ENCODE data around the gene LYRM1. TPM values are rescaled to one million over a fixed set of nuclear protein-coding genes. Genes with fewer than 3 reads are reported as not detected.

The LYRM1 gene
- total and polyA plus RNA-seq, 2 of the 8 experiments (the other 6 are each of a cell fraction or from before 2014, with no cell fraction given): 11.6 to 13.4 TPM

DNA sequence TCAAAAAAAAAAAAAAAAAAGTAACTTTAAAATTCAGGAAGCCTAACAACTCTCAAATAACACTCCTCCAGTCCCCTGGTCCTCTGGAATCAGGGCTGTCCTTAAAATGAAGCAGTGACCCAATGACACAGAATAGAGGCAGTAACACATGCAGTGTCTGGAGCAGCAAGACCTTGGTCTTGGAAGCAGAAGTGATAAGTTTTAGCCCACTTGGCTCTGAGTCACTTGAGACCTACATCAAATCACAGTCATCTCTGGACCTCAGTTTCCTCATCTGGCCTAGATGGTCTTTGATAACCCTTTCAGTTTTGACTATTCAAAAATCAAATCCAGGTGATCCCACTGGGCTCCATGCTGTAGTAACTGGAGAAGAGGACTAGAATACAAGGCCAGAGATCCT, 39.0 kb downstream of the LYRM1 start (continued):
- no peak for TF ChIP-seq FOSL1 (IDR thresholded peaks at IDR 0.05; ENCODE audit: insufficient read depth, low read depth, low read length)
- TF ChIP-seq MAFK (IDR thresholded peaks at IDR 0.05; ENCODE audit: low read depth, low read length): no peak
- no peak for TF ChIP-seq CREB1 (IDR thresholded peaks at IDR 0.05)
- TF ChIP-seq CHD1 (IDR thresholded peaks at IDR 0.05; ENCODE audit: low read depth, low read length): no peak
- TF ChIP-seq RXRA (IDR thresholded peaks at IDR 0.05; ENCODE audit: insufficient read depth, low read depth, low read length): no peak
- TF ChIP-seq, protein P1, sequence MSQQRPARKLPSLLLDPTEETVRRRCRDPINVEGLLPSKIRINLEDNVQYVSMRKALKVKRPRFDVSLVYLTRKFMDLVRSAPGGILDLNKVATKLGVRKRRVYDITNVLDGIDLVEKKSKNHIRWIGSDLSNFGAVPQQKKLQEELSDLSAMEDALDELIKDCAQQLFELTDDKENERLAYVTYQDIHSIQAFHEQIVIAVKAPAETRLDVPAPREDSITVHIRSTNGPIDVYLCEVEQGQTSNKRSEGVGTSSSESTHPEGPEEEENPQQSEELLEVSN (IDR thresholded peaks at IDR 0.05): no peak
- no peak for TF ChIP-seq CTBP2 (IDR thresholded peaks at IDR 0.05; ENCODE audit: borderline replicate concordance, insufficient read depth, insufficient read length, low read length)
